Measurements from ENCODE around the gene TTC1.
A peak's percentile ranks its signal among the peaks of the same experiment; 100 is the strongest.
"Not testable (repeated sequence)": the region's sequence is repeated elsewhere in the genome, so short reads cannot be mapped to it uniquely, and the experiment has no call there.

Gene TTC1

DNA sequence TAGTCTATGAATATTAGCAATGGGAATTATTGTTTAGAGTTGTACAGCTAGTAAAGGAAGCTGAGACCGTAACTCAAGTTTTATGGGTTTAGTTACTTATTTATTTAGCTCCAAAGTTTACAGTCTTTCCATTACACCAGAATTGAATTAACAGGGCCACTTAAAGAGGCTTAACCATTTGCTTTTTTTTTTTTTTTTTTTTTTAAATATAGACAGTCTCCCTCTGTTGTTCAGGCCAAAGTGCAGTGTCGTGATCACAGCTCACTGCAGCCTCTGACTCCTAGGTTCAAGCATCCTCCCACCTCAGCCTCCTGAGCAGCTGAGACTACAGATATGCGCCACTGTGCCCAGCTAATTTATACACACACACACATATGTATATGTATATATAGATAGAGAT lies 1.4 kb upstream of the TTC1 start:
- H3K4me3 ChIP-seq (ENCODE audit: low read depth, low read length): no peak overlapping the region
- TF ChIP-seq, protein P1, sequence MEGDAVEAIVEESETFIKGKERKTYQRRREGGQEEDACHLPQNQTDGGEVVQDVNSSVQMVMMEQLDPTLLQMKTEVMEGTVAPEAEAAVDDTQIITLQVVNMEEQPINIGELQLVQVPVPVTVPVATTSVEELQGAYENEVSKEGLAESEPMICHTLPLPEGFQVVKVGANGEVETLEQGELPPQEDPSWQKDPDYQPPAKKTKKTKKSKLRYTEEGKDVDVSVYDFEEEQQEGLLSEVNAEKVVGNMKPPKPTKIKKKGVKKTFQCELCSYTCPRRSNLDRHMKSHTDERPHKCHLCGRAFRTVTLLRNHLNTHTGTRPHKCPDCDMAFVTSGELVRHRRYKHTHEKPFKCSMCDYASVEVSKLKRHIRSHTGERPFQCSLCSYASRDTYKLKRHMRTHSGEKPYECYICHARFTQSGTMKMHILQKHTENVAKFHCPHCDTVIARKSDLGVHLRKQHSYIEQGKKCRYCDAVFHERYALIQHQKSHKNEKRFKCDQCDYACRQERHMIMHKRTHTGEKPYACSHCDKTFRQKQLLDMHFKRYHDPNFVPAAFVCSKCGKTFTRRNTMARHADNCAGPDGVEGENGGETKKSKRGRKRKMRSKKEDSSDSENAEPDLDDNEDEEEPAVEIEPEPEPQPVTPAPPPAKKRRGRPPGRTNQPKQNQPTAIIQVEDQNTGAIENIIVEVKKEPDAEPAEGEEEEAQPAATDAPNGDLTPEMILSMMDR (IDR thresholded peaks at IDR 0.05; ENCODE audit: borderline replicate concordance, insufficient read depth, low read depth, low read length): no peak

DNA sequence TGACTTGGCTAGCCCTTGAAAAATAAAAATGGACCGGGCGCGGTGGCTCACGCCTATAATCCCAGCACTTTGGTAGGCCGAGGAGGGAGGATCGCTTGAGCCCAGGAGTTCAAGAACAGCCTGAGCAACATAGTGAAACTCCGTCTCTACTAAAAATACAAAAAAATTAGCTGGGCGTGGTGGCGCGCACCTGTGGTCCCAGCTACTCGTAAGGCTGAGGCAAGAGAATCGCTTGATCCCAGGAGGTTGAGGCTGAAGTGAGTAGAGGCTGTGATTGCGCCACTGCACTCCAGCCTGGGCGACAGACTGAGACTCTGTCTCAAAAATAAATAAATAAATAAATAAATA lies 436 bp upstream of the TTC1 start:
- H3K4me3 ChIP-seq (ENCODE audit: low read depth, low read length): not testable (repeated sequence)

DNA sequence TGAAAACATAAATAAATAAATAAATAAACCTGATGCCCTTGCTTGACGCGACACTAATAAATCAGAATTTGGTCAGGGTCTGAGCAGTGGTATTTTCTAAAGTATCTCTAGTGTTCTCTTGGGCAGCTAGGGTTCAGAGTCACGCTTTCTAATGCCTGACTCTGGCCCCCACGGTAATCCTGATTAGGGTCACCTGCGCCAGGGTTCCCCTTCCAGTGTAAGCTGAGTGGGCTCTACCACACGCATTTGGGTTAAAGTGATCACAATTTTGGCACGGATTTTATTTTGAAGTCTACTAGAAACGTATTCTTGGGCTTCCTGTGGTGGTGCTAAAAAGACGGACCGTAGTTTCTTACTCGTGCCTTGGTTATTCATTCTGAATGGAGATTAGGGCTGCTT lies 651 bp downstream of the TTC1 start:
- H3K4me3 ChIP-seq (ENCODE audit: low read depth, low read length): peak overlapping the region; percentile 93
- TF ChIP-seq, protein P1 (IDR thresholded peaks at IDR 0.05; ENCODE audit: borderline replicate concordance, insufficient read depth, low read depth, low read length): no peak

DNA sequence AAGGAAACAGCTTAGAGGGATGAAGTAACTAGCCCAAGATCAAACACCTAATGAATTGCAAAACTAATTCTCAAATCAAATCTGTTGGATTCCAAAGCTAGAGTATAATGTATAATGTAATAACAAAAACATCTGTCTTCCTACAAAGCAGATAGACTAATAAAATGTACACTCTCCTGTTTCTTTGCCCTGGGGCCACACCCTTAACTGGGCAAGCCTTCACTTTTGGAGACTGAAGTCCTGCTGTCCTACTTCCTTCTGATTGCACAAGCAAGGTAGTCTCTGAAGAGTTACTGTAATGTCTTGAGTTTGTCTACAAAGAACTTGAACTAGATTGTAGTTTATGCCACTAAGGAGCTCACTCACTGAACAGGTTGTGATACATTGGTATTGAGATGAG lies 2.5 kb downstream of the TTC1 start:
- H3K4me3 ChIP-seq (ENCODE audit: low read depth, low read length): no peak overlapping the region
- TF ChIP-seq, protein P1 (IDR thresholded peaks at IDR 0.05; ENCODE audit: borderline replicate concordance, insufficient read depth, low read depth, low read length): no peak

DNA sequence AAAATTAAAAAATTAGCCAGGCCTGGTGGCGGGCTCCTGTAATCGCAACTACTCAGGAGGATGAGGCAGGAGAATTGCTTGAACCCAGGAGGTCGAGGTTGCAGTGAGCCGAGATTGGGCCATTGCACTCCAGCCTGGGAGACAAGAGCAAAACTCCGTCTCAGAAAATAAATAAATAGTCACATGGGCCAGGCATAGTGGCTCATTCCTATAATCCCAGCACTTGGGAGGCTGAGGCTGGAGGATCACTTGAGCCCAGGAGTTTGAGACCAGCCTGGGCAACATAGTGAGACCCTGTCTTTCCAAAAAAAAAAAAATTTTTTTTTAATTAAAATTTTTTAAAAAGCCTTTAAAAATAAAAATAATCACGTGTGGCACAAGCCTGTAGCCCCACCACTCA lies 5.3 kb downstream of the TTC1 start:
- H3K4me3 ChIP-seq (ENCODE audit: low read depth, low read length): not testable (repeated sequence)

DNA sequence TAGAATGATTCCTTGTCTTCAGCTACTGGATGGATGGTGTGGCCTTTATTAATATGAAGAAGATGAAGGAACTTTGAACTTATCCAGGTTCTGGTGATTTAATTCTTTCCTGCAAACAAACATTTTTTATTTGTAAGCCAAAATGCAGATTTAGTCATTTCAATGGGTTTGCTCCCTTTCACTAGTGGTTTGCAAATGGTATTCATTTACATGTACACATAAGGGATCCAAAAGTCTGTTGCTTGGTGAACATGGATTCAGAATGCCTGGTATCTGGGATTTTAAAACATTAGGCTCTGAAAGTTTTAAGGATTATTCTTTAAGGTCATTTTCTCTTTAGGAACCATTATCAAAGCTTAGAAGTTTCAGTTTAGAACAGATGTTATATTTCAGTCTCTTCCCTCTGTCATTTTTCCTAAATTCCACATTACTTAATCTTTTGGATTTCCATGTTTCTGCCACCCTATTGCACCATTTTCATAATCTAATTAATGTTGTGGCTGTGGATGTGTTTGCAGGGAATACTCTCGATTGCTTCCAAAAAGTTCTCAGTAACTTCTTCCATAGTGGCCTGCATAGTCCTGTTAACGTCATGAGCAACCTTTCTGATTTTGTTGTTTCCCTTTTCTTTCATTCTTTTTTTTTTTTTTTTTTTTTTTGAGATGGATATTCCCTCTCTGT lies 10.1 kb downstream of the TTC1 start:
- TF ChIP-seq, protein P1 (IDR thresholded peaks at IDR 0.05; ENCODE audit: borderline replicate concordance, insufficient read depth, low read depth, low read length): no peak
- H3K4me3 ChIP-seq (ENCODE audit: low read depth, low read length): no peak overlapping the region

DNA sequence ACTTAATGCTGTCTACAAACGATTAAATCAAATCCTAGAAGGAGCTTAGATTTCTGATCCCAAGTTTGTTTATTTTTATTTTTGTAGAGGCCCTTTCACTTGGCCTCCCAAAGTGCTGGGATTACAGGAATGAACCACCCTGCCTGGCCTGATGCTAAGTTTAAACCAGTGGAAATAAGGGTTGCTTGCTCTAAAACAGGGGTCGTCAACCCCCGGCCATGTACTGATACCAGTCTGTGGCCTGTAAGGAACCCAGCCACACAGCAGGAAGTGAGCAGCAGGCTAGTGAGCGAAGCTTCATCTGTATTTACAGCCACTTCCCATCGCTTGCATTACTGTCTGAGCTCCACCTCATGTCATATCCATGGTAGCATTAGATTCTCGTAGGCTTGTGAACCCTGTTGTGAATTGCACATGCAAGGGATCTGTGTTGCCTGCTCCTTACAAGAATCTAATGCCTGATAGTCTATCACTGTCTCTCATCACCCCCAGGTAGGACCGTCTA lies 11.4 kb downstream of the TTC1 start:
- no peak overlapping the region for H3K4me3 ChIP-seq (ENCODE audit: low read depth, low read length)
- TF ChIP-seq, protein P1 (IDR thresholded peaks at IDR 0.05; ENCODE audit: borderline replicate concordance, insufficient read depth, low read depth, low read length): no peak

DNA sequence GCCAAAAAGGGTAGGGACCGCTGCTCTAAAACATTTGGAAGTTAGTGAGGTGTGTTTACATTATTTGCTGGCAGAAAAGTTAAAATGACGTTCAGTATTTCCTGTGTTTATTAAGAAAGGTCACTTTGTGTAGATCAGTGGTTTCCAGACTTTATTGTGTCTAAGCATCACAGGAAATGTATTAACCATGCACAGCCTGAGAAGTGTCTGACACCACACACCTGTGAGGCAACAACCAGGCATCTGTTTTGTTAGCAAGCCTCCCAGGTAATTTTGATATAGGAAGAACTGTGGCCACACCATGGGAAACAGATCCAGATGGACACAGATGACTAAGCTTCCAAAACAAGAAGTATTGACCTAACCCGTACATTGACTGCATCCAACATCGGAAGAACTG lies 12.0 kb downstream of the TTC1 start:
- no peak overlapping the region for H3K4me3 ChIP-seq (ENCODE audit: low read depth, low read length)
- TF ChIP-seq, protein P1 (IDR thresholded peaks at IDR 0.05; ENCODE audit: borderline replicate concordance, insufficient read depth, low read depth, low read length): no peak
